HepG2 (cell line): ENCODE measurements around the gene ERCC5.

Experiments
- HDAC6 ChIP-seq: fragments of 200-600 bp; sonication (generic); IDR thresholded peaks from 2 replicates; pipeline ENCODE4 v1.7.0; 2017; ENCODE audit warnings: mild to moderate bottlenecking, antibody characterized with exemption, low read length, low read depth
- MXD3 ChIP-seq: IDR thresholded peaks from 2 replicates; pipeline ENCODE4 v1.6.1; 2016; ENCODE audit warnings: mild to moderate bottlenecking, missing biosample characterization, missing genetic modification reagents
- NFIB ChIP-seq: sonication (generic); formaldehyde crosslinking; IDR thresholded peaks from 2 replicates; pipeline ENCODE4 v1.9.0; 2021; ENCODE audit warnings: missing genetic modification reagents, mild to moderate bottlenecking, borderline replicate concordance
- POLR2AphosphoS5 ChIP-seq: IDR thresholded peaks from 2 replicates; pipeline ENCODE4 v1.6.1; 2012; ENCODE audit warnings: low read depth, low read length
- TAF1 ChIP-seq: sonication (generic); formaldehyde crosslinking; IDR thresholded peaks from 2 replicates; pipeline ENCODE4 v1.4.0; 2020; ENCODE audit warnings: missing genetic modification reagents
- ZNF569 ChIP-seq: sonication (generic); formaldehyde crosslinking; IDR thresholded peaks from 2 replicates; pipeline ENCODE4 v1.5.0; 2020; ENCODE audit warnings: mild to moderate bottlenecking, missing genetic modification reagents, moderate library complexity, borderline replicate concordance
- TF ChIP-seq, protein P1 (sequence below): sonication (generic); formaldehyde crosslinking; IDR thresholded peaks from 2 replicates; pipeline ENCODE4 v1.5.0; 2020; ENCODE audit warnings: mild to moderate bottlenecking, missing genetic modification reagents, moderate library complexity

GRCh38 chr13:102872131-102872530 is 26.3 kb downstream of the ERCC5 start:
- TF ChIP-seq MXD3 (CRISPR knock-in tag), result no peak
- TF ChIP-seq TAF1, result no peak
- TF ChIP-seq POLR2AphosphoS5, result no peak
- TF ChIP-seq HDAC6, result no peak
- no peak for TF ChIP-seq ZNF569 (CRISPR knock-in tag)
- no peak for TF ChIP-seq NFIB (CRISPR knock-in tag)
- TF ChIP-seq, protein P1, sequence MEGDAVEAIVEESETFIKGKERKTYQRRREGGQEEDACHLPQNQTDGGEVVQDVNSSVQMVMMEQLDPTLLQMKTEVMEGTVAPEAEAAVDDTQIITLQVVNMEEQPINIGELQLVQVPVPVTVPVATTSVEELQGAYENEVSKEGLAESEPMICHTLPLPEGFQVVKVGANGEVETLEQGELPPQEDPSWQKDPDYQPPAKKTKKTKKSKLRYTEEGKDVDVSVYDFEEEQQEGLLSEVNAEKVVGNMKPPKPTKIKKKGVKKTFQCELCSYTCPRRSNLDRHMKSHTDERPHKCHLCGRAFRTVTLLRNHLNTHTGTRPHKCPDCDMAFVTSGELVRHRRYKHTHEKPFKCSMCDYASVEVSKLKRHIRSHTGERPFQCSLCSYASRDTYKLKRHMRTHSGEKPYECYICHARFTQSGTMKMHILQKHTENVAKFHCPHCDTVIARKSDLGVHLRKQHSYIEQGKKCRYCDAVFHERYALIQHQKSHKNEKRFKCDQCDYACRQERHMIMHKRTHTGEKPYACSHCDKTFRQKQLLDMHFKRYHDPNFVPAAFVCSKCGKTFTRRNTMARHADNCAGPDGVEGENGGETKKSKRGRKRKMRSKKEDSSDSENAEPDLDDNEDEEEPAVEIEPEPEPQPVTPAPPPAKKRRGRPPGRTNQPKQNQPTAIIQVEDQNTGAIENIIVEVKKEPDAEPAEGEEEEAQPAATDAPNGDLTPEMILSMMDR (CRISPR knock-in tag), result no peak
